Glomerular endothelial cell (primary cell): Measurements from ENCODE around the gene CBY1. TPM values are rescaled to one million over a fixed set of nuclear protein-coding genes. Genes with fewer than 3 reads are reported as not detected.
"Not testable (repeated sequence)": the region's sequence is repeated elsewhere in the genome, so short reads cannot be mapped to it uniquely, and the experiment has no call there.

Experiments used
- DNase-seq: peaks from one replicate; pipeline ENCODE4 v3.0.0-alpha.2; 2011; ENCODE audit warnings: low read depth, low spot score; ENCODE audit errors: extremely low read depth
- total RNA-seq: library from RNA; depleted of rRNA; stranded (reverse); fragments of >200 nt; gene quantifications from 2 replicates; pipeline ENCODE4 v1.2.3, GENCODE V29; 2015

Gene CBY1
- total RNA-seq: 23.7 and 28.0 TPM in 2 replicates

- DNase-seq: peak; percentile 72
These were observed at the start of gene CBY1, which contains the start of gene FAM227A for GRCh38 chr22:38656256-38657044. CBY1 (plus strand) TSS chr22:38656638; CDS start chr22:38668055, 11,417 bp downstream. FAM227A (minus strand) TSS chr22:38656392; CDS start chr22:38650168, 6,224 bp downstream.

- DNase-seq: no peak
These were observed 48.8 kb upstream of the CBY1 start for GRCh38 chr22:38607680-38608079.

GRCh38 chr22:38608992-38609750 is 47.3 kb upstream of the CBY1 start:
- DNase-seq: no peak

GRCh38 chr22:38610234-38610633 is 46.2 kb upstream of the CBY1 start:
- no peak for DNase-seq

- no peak for DNase-seq
These were observed 44.9 kb upstream of the CBY1 start for GRCh38 chr22:38611559-38611958.

- DNase-seq: no peak
These were observed 44.0 kb upstream of the CBY1 start for GRCh38 chr22:38612217-38613006.

GRCh38 chr22:38613588-38613987 is 42.9 kb upstream of the CBY1 start:
- DNase-seq: no peak

- no peak for DNase-seq
These were observed 41.9 kb upstream of the CBY1 start for GRCh38 chr22:38614332-38615063.

- not testable (repeated sequence) for DNase-seq
These were observed 41.4 kb upstream of the CBY1 start for GRCh38 chr22:38615064-38615405.

GRCh38 chr22:38618258-38618657 is 38.2 kb upstream of the CBY1 start:
- DNase-seq: no peak

GRCh38 chr22:38618682-38619081 is 37.8 kb upstream of the CBY1 start:
- DNase-seq: no peak

- no peak for DNase-seq
These were observed 33.1 kb upstream of the CBY1 start for GRCh38 chr22:38623351-38623750.

GRCh38 chr22:38628444-38628843 is 28.0 kb upstream of the CBY1 start:
- no peak for DNase-seq

GRCh38 chr22:38629108-38629507 is 27.3 kb upstream of the CBY1 start:
- DNase-seq: no peak

GRCh38 chr22:38631724-38632123 is 24.7 kb upstream of the CBY1 start:
- no peak for DNase-seq

- DNase-seq: no peak
These were observed 23.9 kb upstream of the CBY1 start for GRCh38 chr22:38632528-38632927.

- no peak for DNase-seq
These were observed 18.2 kb upstream of the CBY1 start for GRCh38 chr22:38638216-38638615.

GRCh38 chr22:38638728-38639127 is 17.7 kb upstream of the CBY1 start:
- DNase-seq: no peak

GRCh38 chr22:38641476-38642040 is 14.9 kb upstream of the CBY1 start:
- DNase-seq: no peak

GRCh38 chr22:38644245-38644644 is 12.2 kb upstream of the CBY1 start:
- not testable (repeated sequence) for DNase-seq
